GM06990 (cell line): ENCODE results near the gene CHST7.
"Not testable (repeated sequence)": the region's sequence is repeated elsewhere in the genome, so short reads cannot be mapped to it uniquely, and the experiment has no call there.

ENCODE experiments used
- DNase-seq: peaks from one replicate; pipeline ENCODE4 v3.0.0-alpha.2; 2011; ENCODE audit not compliant: insufficient read length; ENCODE audit errors: extremely low read depth
- H3K27me3 ChIP-seq: replicated peaks from 2 replicates; pipeline ENCODE4 v1.6.0; 2011; ENCODE audit warnings: low read length; ENCODE audit not compliant: control insufficient read depth, insufficient read depth
- H3K36me3 ChIP-seq: 2 replicates; pipeline ENCODE4 v1.5.1; 2011; ENCODE audit warnings: low read length; ENCODE audit not compliant: control insufficient read depth, insufficient read depth
- H3K4me3 ChIP-seq: replicated peaks from 2 replicates; pipeline ENCODE4 v1.5.1; 2011; ENCODE audit warnings: low read depth, mild to moderate bottlenecking, control low read depth, low read length
- CTCF ChIP-seq: IDR thresholded peaks from 2 replicates; pipeline ENCODE4 v1.5.1; 2011; ENCODE audit warnings: low read length, control low read depth, mild to moderate bottlenecking, inconsistent platforms; ENCODE audit not compliant: insufficient read depth, poor library complexity, severe bottlenecking

Gene CHST7

GRCh38 chrX:46573331-46573891 is at the start of gene CHST7:
Gene CHST7 (plus strand): TSS chrX:46573765. CDS start chrX:46573932, 167 bp downstream.
- peak; percentile 77 for DNase-seq
- peak; percentile 27 for TF ChIP-seq CTCF
- peak within 1 kb of the TSS; percentile 74 for H3K4me3 ChIP-seq
- H3K36me3 ChIP-seq, result no peaks in the 10 kb centered on the region; the same call in 1 of the 2 replicates
- no peaks in the 10 kb centered on the region for H3K27me3 ChIP-seq

GRCh38 chrX:46528640-46529039 is 44.9 kb upstream of the CHST7 start:
- DNase-seq, H3K36me3 ChIP-seq, H3K4me3 ChIP-seq, H3K27me3 ChIP-seq: not testable (repeated sequence)

GRCh38 chrX:46529740-46530403 is 43.7 kb upstream of the CHST7 start:
- H3K4me3 ChIP-seq, H3K36me3 ChIP-seq, DNase-seq, H3K27me3 ChIP-seq: not testable (repeated sequence)

- not testable (repeated sequence) for DNase-seq, H3K36me3 ChIP-seq, H3K27me3 ChIP-seq
These were observed 43.1 kb upstream of the CHST7 start for GRCh38 chrX:46530404-46530908.

GRCh38 chrX:46531442-46531841 is 42.1 kb upstream of the CHST7 start:
- Histone ChIP-seq H3K36me3 (no peaks in the 10 kb centered on the region), H3K27me3 (no peaks in the 10 kb centered on the region), H3K4me3 (no peak overlapping the region)
- DNase-seq, result no peak
- TF ChIP-seq CTCF, result no peak

More at GRCh38 chrX:46530404-46530908, 43.1 kb upstream of the CHST7 start:
- not testable (repeated sequence) for H3K4me3 ChIP-seq

GRCh38 chrX:46543441-46543840 is 30.1 kb upstream of the CHST7 start:
- Histone ChIP-seq H3K4me3 (no peak overlapping the region), H3K27me3 (no peaks in the 10 kb centered on the region), H3K36me3 (no peaks in the 10 kb centered on the region; the same call in 1 of the 2 replicates)
- TF ChIP-seq CTCF, result no peak
- DNase-seq, result no peak

GRCh38 chrX:46544527-46544926 is 29.0 kb upstream of the CHST7 start:
- not testable (repeated sequence) for DNase-seq, H3K36me3 ChIP-seq, H3K27me3 ChIP-seq
- peak overlapping the region; percentile 78 for H3K4me3 ChIP-seq
